ENCODE data around the gene TMEM169. TPM values are rescaled to one million over a fixed set of nuclear protein-coding genes. Genes with fewer than 3 reads are reported as not detected.

Gene TMEM169
- total and polyA plus RNA-seq, 10 of the 15 experiments (the other 5 are each of a cell fraction or from before 2014, with no cell fraction given): 0.23 to 3.2 (median 2.3) TPM

DNA sequence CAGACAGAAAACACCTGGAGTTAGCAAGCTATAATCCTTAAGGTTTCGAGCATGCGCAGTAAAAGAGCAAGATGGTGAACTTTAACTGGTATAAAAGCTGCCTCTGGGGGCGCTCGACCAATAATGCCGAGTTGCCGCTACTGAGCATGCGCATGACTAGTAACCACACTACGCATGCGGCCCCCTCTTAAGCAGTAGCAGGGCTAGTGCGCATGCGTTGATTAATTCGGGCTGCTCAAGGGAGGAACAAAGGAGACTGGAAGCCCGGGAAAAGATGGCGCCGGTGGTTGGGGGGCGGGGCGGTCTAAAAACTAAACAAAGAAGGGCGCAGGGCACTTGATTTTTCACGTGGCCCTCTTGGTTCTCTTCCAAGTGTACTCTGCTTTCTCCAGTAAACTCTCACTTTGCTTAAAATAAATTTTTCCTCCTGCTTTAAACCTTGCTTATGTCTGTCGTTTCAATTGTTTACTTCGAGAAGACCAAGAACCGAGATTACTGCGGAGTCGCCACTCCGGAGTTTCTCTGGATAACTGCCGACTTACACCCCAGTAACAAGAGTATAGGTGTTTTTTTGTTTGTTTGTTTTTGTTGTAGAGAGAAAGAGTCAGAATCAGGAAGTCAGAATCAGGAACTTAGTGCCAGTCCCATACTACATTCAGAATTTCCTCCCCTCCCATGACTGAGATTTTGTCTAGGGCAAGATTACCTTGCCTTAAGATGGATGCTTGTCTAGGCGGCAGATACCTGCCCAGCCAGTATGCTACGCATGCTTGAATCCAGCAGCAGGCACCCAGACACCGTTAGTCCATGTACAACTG is 33.2 kb downstream of the TMEM169 start (continued):
- TF ChIP-seq PRDM15 (CRISPR knock-in tag; IDR thresholded peaks at IDR 0.05): no peak; the same call in 1 of the 2 replicates
- TF ChIP-seq, protein P1, sequence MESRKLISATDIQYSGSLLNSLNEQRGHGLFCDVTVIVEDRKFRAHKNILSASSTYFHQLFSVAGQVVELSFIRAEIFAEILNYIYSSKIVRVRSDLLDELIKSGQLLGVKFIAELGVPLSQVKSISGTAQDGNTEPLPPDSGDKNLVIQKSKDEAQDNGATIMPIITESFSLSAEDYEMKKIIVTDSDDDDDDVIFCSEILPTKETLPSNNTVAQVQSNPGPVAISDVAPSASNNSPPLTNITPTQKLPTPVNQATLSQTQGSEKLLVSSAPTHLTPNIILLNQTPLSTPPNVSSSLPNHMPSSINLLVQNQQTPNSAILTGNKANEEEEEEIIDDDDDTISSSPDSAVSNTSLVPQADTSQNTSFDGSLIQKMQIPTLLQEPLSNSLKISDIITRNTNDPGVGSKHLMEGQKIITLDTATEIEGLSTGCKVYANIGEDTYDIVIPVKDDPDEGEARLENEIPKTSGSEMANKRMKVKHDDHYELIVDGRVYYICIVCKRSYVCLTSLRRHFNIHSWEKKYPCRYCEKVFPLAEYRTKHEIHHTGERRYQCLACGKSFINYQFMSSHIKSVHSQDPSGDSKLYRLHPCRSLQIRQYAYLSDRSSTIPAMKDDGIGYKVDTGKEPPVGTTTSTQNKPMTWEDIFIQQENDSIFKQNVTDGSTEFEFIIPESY (IDR thresholded peaks at IDR 0.05): no peak
- TF ChIP-seq ESRRA (IDR thresholded peaks at IDR 0.05; ENCODE audit: low read length): no peak
- TF ChIP-seq CREM (IDR thresholded peaks at IDR 0.05; ENCODE audit: low read depth): no peak; the same call in 1 of the 2 replicates
- TF ChIP-seq KDM1A (IDR thresholded peaks at IDR 0.05; ENCODE audit: borderline replicate concordance): no peak
- TF ChIP-seq FOS (IDR thresholded peaks at IDR 0.05; ENCODE audit: borderline replicate concordance, extremely low read depth, insufficient read length): no peak
- no peak for TF ChIP-seq ZNF217 (IDR thresholded peaks at IDR 0.05)
- TF ChIP-seq, protein P2, sequence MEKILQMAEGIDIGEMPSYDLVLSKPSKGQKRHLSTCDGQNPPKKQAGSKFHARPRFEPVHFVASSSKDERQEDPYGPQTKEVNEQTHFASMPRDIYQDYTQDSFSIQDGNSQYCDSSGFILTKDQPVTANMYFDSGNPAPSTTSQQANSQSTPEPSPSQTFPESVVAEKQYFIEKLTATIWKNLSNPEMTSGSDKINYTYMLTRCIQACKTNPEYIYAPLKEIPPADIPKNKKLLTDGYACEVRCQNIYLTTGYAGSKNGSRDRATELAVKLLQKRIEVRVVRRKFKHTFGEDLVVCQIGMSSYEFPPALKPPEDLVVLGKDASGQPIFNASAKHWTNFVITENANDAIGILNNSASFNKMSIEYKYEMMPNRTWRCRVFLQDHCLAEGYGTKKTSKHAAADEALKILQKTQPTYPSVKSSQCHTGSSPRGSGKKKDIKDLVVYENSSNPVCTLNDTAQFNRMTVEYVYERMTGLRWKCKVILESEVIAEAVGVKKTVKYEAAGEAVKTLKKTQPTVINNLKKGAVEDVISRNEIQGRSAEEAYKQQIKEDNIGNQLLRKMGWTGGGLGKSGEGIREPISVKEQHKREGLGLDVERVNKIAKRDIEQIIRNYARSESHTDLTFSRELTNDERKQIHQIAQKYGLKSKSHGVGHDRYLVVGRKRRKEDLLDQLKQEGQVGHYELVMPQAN (conservative IDR thresholded peaks at IDR 0.05): peak; percentile 73; the same call in 1 of the 2 replicates
- no peak for TF ChIP-seq FOXM1 (IDR thresholded peaks at IDR 0.05; ENCODE audit: low read depth, low read length)
- no peak for TF ChIP-seq REST (IDR thresholded peaks at IDR 0.05; ENCODE audit: low read depth, low read length)
- TF ChIP-seq HDAC6 (IDR thresholded peaks at IDR 0.05; ENCODE audit: unreplicated experiment): no peak
- peak; percentile 62; the same call in 1 of the 2 replicates for TF ChIP-seq PML (IDR thresholded peaks at IDR 0.05; ENCODE audit: low read length)
- TF ChIP-seq CBFB (IDR thresholded peaks at IDR 0.05; ENCODE audit: low read depth): no peak; the same call in 1 of the 2 replicates
- TF ChIP-seq BCL3 (IDR thresholded peaks at IDR 0.05; ENCODE audit: borderline replicate concordance, insufficient read depth, low read depth, low read length, poor library complexity, severe bottlenecking): peak; percentile 62
- 0 out of 2 replicates have a peak, but pooled peaks have one; percentile 28 for TF ChIP-seq RAD51 (IDR thresholded peaks at IDR 0.05)
- peak; percentile 47; the same call in 1 of the 2 replicates for TF ChIP-seq HCFC1 (IDR thresholded peaks at IDR 0.05; ENCODE audit: low read length)
